HG02678 (cell line): ENCODE data around the gene PPM1D.
A peak's percentile ranks its signal among the peaks of the same experiment; 100 is the strongest.
"Not testable (repeated sequence)": the region's sequence is repeated elsewhere in the genome, so short reads cannot be mapped to it uniquely, and the experiment has no call there.

ENCODE experiments used
- ATAC-seq: cut with Tn5 transposase; IDR thresholded peaks from one replicate; pipeline ENCODE4 v1.9.1; 2021; ENCODE audit warnings: mild to moderate bottlenecking, moderate library complexity; ENCODE audit not compliant: unreplicated experiment

PPM1D gene

DNA sequence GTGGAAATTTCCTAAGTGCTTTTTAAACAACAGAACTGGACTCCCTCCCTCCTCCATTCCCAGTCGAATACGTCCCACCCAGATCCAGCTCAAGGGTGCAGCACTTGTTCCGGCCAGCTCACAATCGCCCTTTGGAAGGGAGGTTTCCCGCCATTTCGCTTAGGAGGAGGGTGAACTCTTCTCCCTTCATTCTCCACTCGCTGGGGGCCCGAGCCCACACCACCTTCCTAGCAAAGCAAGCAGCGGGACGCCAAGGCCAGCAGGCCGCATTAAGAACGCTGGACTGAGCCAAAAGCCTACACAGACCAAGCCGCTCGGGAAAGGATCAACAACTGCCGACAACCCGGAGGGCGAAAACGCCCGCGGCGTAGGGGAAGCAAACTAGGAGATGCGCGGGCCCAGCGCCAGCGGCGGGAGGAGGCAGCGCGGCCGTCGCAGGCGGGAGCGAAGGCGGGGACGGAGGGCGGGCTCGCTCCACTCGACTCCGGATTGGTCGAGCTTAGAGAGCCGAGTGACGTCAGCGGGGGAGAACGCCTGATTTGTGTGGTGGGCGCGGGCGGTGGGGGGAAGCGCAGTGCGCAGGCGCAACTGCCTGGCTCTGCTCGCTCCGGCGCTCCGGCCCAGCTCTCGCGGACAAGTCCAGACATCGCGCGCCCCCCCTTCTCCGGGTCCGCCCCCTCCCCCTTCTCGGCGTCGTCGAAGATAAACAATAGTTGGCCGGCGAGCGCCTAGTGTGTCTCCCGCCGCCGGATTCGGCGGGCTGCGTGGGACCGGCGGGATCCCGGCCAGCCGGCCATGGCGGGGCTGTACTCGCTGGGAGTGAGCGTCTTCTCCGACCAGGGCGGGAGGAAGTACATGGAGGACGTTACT is at the start of gene PPM1D:
Gene PPM1D, plus strand, starts transcription at position 574 of the 870 bp plus-strand sequence. Its CDS starts 222 bp downstream, at position 796.
- peak; percentile 93 for ATAC-seq

DNA sequence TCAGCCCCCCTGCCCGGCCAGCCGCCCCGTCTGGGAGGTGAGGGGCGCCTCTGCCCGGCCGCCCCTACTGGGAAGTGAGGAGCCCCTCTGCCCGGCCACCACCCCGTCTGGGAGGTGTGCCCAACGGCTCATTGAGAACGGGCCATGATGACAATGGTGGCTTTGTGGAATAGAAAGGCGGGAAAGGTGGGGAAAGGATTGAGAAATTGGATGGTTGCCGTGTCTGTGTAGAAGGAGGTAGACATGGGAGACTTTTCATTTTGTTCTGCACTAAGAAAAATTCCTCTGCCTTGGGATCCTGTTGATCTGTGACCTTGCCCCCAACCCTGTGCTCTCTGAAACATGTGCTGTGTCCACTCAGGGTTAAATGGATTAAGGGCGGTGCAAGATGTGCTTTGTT is 47.7 kb upstream of the PPM1D start:
- not testable (repeated sequence) for ATAC-seq

DNA sequence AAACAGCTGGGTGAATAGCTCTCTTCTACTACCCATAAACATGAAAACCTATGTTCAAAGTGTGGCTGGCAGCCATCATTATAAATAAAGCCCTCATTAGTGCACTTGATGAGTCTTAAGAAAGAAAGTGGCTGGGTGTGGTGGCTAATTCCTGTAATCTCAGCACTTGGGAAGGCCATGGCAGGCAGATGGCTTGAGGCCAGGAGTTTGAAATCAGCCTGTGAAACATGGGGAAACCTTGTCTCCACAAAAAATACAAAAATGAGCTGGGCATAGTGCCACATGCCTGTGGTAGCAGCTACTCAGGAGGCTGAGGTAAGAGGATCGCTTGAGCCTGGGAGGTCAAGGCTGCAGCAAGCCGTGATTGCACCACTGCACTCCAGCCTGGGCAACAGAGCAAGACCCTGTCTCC is 45.6 kb upstream of the PPM1D start:
- no peak for ATAC-seq

DNA sequence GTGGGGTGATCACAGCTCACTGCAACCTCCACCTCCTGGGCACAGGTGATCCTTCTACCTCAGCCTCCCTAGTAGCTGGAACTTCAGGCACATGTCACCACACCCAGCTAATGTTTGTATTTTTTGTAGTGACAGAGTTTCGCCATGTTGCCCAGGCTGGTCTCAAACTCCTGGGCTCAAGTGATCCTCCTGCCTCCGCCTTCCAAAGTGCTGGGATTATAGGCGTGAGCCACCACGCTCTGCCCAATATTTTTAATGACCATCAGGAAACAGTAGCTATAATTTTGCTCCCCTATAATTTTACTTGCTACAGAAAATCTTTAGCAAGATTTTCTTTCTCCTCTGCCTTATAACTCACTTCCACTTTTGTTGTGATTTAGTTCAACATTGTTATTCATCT is 44.2 kb upstream of the PPM1D start:
- no peak for ATAC-seq

DNA sequence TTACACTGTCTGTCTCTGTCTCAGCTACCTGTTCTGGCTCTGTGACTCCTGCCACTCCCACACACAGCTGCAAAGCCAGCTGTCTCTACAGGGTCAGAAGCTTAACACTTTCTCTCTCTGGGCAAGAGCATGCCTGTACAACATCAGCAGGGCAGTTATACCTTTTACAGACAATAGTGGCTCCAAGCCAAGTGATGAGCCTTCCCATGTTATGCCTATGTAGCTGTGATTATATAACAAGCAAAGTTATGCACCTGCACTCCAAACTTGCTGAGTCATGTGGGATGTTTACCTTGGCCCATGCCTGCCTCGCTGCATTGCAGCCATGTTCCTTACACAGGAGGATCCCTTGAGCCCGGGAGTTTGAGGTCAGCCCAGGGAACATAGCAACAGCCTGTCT is 42.2 kb upstream of the PPM1D start:
- no peak for ATAC-seq

DNA sequence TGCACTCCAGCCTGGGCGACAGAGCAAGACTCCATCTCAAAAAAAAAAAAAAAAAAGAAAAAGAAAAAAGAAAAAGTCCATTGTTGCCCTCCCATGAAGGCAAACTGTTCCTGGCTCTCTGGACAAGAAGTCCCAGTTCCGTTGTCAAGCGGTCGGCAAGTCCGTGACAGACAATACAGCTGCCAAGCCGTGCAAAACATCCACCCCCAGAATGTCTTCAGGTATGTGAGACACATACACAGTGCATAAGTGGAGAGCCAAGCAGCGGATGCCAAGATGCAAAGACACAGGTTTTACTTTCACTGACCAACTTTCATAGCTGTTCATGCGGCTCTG is 40.4 kb upstream of the PPM1D start:
- no peak for ATAC-seq

DNA sequence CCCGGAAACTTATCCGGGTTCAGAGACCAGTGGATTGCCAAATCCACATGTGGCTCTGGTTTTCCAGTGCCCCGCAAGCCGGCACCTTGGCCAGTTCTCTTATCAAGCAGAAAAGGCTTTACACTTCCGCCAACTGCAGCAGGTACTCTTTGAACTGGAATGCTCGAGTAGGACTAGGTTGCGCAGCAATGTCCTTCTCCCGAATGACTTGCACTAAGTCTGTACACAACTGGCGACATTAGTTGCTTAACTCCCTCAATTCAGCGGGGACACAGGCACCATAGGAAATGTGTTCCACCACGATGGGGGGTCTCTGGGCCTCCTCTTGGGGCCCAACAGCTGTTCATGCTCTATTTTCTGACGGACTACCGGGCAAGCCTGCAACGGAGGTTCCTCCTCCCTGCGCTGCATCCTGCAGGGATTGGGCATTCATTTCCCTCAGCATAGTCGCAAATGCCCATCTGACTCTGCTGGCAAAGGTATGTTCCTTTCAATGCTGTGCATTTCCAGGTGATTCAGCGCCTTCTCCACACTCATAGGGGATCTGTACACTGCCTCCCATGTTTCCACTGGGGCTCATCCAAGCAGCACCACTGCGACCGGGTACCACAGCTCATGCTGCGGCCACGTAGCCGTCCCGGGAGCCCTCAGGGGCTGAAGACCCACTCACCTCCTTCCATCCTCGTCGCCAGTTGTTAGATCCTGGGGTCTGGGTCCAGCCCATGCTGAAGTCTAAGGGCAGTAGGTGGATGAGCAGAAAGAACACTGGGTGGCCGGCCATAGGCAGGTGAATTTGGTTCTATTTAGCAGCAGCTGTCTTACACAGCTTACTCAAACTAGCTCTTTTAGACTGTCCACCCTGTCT is 39.8 kb upstream of the PPM1D start:
- no peak for ATAC-seq

DNA sequence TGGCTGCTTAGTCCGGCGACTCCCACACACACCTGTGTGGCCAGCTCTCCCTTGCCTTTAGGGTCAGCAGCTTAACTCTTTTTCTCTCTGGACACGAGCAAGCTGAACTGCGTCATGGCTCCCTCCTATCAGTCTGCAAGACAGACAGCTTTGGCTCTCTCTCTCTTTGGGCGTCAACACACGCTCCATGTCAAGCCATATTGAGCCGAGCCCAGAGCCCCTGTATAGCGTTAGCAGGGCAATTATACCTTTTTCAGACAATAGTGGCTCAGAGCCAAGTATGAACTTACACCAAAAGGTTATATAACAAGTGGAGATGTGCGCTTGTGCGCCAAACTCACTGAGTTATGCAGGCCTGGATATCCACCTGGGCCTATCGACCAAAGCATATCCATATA is 39.1 kb upstream of the PPM1D start:
- ATAC-seq, result no peak

DNA sequence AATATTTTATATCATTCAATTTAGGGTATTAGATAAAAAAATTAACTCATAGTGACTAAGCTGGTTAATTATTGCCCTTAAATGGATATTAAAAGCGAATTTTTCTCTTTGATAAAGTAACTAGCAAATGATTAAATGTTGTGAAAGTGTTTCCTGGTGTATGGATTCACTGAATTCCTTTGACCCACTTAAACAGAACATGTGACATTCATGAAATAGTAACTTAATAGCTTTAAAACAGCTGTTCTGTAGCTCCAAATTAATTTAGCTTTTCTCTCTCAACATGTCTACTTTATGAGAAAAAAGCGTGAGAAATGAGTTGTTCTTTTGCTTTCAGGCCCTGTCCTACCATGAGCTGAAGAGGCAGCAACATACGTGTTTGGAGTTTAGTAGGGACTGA is 37.6 kb upstream of the PPM1D start:
- ATAC-seq, result no peak

DNA sequence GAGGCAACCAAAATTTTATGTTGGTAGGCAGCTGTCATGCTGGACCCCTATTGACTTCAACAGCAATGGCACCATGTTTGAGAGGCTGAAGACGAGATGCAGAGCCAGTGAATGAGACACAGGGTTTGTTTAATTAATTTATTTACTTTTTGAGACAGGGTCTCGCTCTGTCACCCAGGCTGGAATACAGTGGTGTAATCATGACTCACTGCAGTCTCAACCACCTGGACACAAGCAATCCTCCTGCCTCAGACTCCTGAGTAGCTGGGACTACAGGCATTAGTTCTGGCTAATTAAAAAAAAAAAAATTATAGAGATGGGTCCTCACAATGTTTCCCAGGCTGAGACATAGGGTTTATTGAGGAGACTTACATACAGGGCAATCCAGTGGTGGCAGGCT is 36.2 kb upstream of the PPM1D start:
- ATAC-seq, result no peak

DNA sequence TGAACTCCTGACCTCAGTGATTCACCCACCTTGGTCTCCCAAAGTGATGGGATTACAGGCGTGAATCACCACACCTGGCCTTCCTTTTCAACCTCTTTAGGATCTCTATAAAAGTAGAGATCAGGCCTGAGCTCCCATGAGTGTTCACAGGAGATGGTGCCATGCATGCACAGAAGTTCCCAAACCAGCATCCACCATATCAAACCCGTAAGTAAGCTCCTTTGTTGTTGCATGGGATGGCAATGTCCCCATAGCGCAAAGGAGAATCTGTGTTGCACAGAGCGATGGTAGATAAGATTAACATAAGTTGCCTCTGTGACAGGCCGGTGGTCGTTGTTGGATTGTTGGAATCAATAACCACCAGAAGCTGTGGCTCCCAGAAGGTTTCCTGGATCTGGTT is 34.8 kb upstream of the PPM1D start:
- no peak for ATAC-seq

DNA sequence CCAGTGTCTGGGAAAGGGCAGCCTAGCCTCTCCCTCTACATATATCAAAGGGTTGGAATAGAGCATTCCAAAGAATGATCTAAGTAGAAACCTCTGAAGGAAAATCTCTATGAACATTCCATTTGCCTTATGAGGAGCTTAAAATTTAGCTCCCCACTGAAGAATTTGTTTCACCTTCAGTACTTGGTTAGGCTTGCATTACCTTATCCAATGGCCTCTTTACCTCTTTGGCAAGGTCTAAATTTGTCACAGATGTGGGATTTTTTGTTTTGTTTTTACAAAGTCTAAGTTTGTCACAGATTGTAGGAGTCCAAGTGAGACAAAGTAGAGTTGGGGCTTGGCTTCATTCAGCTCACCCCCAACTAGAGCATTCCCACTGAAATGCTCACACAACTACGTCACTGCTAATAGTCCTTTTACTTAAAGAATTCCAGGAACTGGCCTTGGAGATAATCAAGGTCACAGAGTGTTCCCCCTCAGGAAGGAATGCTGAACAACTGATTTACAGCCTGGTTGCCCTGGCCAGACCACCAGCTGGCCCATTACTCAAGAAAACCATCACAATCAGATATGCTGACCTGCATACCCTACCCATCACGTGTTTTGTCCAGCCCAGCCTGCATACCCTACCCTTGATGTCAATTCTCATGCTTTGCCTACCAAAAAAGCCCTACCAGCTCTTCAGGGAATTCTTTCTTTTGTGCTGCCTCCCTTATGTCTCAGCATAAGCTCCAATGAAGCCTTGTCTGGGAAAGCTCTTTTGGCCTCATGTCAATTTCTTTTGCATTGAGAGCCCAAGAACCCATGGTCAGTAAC is 26.5 kb upstream of the PPM1D start:
- ATAC-seq, result no peak

DNA sequence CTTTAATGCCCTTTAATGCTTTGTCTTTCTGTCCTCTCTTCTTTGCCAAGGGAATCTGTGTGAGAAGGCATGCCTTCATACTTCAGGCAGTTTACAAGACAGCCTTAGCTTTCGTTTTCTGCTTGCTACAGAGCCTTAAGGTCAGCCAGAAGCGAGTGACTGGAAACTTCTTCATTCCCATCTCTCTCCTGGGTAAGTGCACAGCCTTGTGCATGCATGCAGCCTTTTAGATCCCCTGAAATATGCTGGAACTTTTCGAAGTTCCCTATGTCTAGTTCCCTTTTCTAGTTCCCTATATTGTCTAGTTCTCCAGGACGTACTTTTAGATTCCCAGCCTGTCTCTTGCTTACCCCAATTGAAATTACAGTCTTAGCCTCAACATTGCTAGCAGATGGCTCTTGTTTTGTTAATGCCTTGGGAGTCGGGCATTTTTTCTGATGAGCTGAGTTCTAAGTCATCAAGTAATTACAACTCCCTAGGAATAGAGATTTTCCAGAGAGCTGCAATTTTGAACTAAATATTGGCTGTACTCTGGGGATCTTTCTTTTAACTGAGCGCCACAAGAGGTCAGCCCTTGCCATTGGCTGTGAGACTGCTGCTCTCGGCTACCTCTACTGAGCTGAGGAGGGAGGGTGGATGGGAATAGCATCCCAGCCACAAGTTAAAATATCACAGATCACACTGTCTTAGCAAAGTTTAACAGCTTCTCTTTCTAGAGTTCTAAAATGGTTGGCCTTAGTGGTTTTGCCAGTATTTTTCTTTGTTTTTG is 22.7 kb upstream of the PPM1D start:
- peak; percentile 67 for ATAC-seq

DNA sequence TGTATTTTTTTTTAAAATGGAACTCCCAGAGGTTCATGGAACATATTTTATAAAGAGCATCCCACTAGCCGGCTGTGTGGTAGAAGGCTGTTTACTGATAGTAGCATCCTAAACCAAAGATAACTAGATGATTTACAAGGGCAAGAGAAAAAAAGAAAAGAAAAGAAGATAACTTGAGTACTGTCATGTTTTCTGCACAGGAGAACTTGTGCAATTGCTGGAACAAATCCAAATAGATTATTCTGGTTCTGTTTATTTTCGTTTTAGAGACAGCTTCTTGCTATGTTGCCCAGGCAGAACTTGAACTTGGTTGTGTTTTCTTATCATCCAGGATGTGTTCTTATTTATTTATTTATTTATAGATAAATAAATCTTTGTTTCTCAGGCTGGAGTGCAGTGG is 20.9 kb upstream of the PPM1D start:
- ATAC-seq, result no peak

DNA sequence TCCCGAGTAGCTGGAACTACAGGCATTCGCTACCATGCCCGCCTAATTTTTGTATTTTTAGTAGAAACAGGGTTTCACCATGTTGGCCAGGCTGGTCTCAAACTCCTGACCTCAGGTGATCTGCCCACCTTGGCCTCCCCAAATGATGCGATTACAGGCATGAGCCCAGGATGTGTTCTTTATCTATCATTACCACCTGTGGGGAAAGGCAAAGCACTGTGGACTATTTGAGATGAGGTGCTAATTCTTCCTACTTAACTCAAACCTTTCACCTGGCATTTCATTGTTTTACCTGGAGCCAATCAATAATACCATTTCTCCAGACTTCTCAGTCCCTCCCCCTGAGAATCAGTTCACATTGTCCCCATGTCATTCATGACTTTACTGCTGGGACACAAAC is 20.4 kb upstream of the PPM1D start:
- no peak for ATAC-seq

DNA sequence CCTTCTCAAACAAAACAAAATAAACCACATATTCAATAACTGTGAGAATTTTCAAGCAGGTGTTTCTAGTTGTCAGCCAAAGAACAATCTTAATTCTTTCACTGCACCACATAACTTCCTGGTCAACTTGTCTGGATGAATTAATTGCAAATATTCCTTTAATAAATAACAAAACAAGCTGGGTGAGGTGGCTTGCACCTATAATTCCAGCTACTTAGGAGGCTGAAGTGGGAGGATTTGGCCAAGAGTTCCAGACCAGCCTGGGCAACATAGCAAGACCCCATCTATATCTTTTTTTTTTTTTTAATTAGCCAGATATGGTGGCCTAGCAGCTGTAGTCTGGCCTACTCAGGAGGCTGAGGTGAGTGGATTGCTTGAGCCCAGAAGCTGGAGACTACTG is 17.0 kb upstream of the PPM1D start:
- no peak for ATAC-seq

DNA sequence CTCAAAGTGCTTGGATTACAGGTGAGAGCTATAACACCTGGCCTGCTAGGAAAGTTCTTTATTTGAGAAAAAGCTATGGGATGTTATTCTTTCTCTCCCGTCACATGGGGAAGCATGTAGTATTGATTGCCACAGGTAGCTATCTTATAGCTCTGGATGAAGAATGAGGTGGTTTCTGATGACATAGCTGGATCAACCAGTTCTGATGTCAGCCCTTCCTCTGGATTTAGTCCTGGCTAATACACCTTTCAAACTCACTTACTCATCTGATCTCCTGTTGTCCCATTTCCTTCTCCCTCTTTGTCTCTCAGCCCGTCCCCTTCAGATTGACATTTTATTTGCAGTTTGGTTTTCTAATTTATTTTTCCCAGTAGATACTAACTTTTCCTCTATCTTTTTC is 14.1 kb upstream of the PPM1D start:
- no peak for ATAC-seq

DNA sequence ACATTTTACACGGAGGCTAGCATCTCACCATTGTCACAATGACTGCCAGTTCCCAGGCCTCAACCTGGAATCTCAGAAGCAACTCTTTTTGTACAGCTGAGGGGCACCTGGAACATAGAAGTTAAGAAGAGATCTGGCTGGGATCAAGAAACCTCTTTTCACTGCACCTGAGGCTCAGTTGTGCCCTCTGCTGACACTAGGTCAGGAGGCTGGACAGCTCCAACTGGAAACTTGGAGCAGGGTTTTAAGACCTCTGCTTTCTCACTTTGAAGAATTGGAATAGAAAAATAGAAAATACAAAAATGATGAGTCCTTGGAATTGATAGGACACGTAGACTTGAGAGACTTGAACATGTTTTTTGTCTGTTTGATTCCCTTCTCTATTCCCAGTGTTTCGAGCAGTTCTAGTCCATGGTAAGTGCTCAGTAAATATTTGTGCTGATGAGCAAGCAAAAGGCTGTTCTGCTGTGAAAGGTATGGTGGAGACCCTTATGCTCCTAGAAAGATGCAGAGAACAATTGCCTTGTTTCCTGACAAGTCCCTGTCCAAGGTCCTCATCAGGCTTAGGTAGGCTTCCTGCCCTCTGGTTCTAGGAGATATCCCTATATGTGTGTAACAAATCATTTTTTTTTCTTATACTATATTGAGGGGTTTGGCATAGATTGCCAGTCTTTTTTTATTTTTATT is 13.6 kb upstream of the PPM1D start:
- no peak for ATAC-seq

DNA sequence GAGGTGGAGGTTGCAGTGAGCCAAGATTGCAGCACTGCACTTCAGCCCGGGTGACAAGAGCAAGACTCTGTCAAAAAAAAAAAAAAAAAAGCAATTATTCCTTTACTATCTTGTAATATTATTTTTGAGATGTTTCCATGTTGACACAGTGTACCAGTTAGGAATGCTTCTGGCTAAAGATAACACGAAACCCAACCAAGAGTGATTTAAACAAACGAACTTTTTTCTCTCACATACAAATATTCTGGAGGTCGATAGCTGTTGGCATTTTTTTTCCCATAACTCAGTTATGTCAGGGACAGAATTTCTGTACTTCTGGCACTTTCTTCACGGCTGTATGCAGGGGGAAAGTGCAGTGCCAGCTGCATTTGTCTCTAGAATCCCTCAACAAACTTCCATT is 9.9 kb upstream of the PPM1D start:
- ATAC-seq, result no peak

DNA sequence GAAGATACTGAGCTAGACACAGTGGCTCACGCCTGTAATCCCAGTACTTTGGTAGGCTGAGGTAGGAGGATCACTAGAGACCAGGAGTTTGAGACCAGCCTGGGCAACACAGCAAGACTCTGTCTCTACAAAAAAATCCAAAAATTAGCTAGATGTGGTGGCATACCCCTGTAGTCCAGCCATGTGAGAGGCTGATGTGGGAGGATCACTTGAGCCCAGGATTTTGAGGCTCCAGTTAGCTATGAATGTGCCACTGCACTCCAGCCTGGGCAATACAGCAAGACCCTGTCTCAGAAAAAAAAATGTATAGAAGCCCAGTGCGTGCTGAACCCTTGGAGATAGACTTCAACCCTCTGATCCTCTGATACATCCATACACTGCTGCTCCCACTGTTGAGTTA is 7.2 kb upstream of the PPM1D start:
- no peak for ATAC-seq
